ENCODE results near the gene GNA12. TPM values are rescaled to one million over a fixed set of nuclear protein-coding genes. Genes with fewer than 3 reads are reported as not detected.

Gene GNA12
- total and polyA plus RNA-seq, 2 of the 4 experiments (the other 2 are of a cell fraction): 14.3 to 93.9 TPM

- no peak overlapping the region for H3K27ac ChIP-seq (ENCODE audit: insufficient read depth, low read length)
- H3K4me1 ChIP-seq (ENCODE audit: control insufficient read depth, insufficient read depth, low read length): peaks cover 1% of the 10 kb centered on the region
- no peak overlapping the region for H3K14ac ChIP-seq (replicated peaks; ENCODE audit: low read depth, low read length)
- peaks cover 54 to 86% of the 10 kb centered on the region in 2 experiments for H3K79me1 ChIP-seq (ENCODE audit: low read depth in 1 of 2, low read length in 2 of 2)
- no peak overlapping the region for H3K9ac ChIP-seq (ENCODE audit: low read depth, low read length)
- dilution Hi-C loops (cut with HindIII; ENCODE audit: low sequenced_read_pairs, unreplicated experiment): no loop called here
- H2BK5ac ChIP-seq (ENCODE audit: low read depth, low read length, poor library complexity, severe bottlenecking): no peak overlapping the region
- TF ChIP-seq BHLHE40 (IDR thresholded peaks at IDR 0.05; ENCODE audit: low read depth, low read length): no peak
- no peak for TF ChIP-seq CHD1 (IDR thresholded peaks at IDR 0.05; ENCODE audit: low read depth, low read length)
- no peak for TF ChIP-seq RAD21 (IDR thresholded peaks at IDR 0.05; ENCODE audit: low read length)
- TF ChIP-seq CEBPB (IDR thresholded peaks at IDR 0.05; ENCODE audit: low read depth, low read length): no peak
- no peak overlapping the region for H4K91ac ChIP-seq (ENCODE audit: insufficient read depth, low read depth, low read length)
- no TSS peak for BruUV-seq (replicated peaks)
- in situ Hi-C loops (cut with MboI; ENCODE audit: low sequenced_read_pairs): no loop called here
- H2BK20ac ChIP-seq (ENCODE audit: low read depth, low read length): no peak overlapping the region
- H2AK5ac ChIP-seq (ENCODE audit: low read depth, low read length): peak overlapping the region; percentile 29; the same call in 1 of the 2 replicates
- no peak for ATAC-seq (ENCODE audit: low read depth)
- no peak overlapping the region for H3K18ac ChIP-seq (ENCODE audit: low read depth, low read length)
- POLR2A ChIA-PET (ENCODE audit: unreplicated experiment): no interaction called here
- no peak overlapping the region for H3K23ac ChIP-seq (ENCODE audit: low read depth, low read length)
- H3K56ac ChIP-seq (ENCODE audit: extremely low read depth, insufficient read depth, low read length): no peak overlapping the region
- H3K4ac ChIP-seq (ENCODE audit: low read depth, low read length): no peak overlapping the region
- H2BK15ac ChIP-seq (ENCODE audit: low read depth, low read length): no peak overlapping the region
- 97% methylated on average over 11 of the region's 11 CpGs; no CpG with 5 or more reads in 1 of the 2 experiments for WGBS, 2 experiments (ENCODE audit: extremely low coverage in 2 of 2, insufficient read length in 1 of 2)
- intact Hi-C loops (cut with micrococcal nuclease): no loop called here
- H2AK9ac ChIP-seq (replicated peaks; ENCODE audit: low read depth, low read length, poor library complexity): peak overlapping the region; percentile 67
- H2BK120ac ChIP-seq (ENCODE audit: low read depth, low read length): no peak overlapping the region
- H4K5ac ChIP-seq (ENCODE audit: low read depth, low read length): no peak overlapping the region; the same call in 1 of the 2 replicates
- peaks cover 3% of the 10 kb centered on the region; the same call in 1 of the 2 replicates for H4K20me1 ChIP-seq (ENCODE audit: insufficient read depth, low read length)
- no peaks in the 10 kb centered on the region for H3K9me3 ChIP-seq (ENCODE audit: control insufficient read depth, insufficient read depth, low read length)
- H3K4me2 ChIP-seq (ENCODE audit: low read depth, low read length): no peak overlapping the region
- CTCF ChIA-PET: no interaction called here
- DNase-seq: no peak
- H3K36me3 ChIP-seq (ENCODE audit: control insufficient read depth, insufficient read depth, low read length): peaks cover 20% of the 10 kb centered on the region
- H4K8ac ChIP-seq (ENCODE audit: low read depth in 2 of 2, low read length in 2 of 2): 0 out of 4 replicates have a peak overlapping the region, but pooled peaks of 1 of the 2 experiments have one; percentile 4
- H3K9me1 ChIP-seq (ENCODE audit: insufficient read depth, low read length): peaks cover 20% of the 10 kb centered on the region
- no peak overlapping the region for H3K4me3 ChIP-seq (ENCODE audit: insufficient read depth, low read depth, low read length)
- no peaks in the 10 kb centered on the region for H3K27me3 ChIP-seq (ENCODE audit: control insufficient read depth, insufficient read depth, low read length)
- H2AFZ ChIP-seq (replicated peaks; ENCODE audit: low read length, poor library complexity): no peak overlapping the region
These were observed 70.5 kb downstream of the GNA12 start for GRCh38 chr7:2773608-2774007.

Measured in IMR-90 (cell line).